NCI-H187 treated with DMSO at 0.1 percent for 48 hours (cell line): ENCODE results near the gene ZNF830.
"Not testable (repeated sequence)": the region's sequence is repeated elsewhere in the genome, so short reads cannot be mapped to it uniquely, and the experiment has no call there.

Experiments
- DNase-seq: peaks from one replicate; lab custom pipeline; 2025; lab: John Stamatoyannopoulos, UW

The ZNF830 gene

GRCh38 chr17:34991606-34992005, 30.3 kb downstream of the ZNF830 start:
- DNase-seq = no peak

- DNase-seq = no peak
Observed at GRCh38 chr17:34993031-34993430, 31.7 kb downstream of the ZNF830 start.

DNA sequence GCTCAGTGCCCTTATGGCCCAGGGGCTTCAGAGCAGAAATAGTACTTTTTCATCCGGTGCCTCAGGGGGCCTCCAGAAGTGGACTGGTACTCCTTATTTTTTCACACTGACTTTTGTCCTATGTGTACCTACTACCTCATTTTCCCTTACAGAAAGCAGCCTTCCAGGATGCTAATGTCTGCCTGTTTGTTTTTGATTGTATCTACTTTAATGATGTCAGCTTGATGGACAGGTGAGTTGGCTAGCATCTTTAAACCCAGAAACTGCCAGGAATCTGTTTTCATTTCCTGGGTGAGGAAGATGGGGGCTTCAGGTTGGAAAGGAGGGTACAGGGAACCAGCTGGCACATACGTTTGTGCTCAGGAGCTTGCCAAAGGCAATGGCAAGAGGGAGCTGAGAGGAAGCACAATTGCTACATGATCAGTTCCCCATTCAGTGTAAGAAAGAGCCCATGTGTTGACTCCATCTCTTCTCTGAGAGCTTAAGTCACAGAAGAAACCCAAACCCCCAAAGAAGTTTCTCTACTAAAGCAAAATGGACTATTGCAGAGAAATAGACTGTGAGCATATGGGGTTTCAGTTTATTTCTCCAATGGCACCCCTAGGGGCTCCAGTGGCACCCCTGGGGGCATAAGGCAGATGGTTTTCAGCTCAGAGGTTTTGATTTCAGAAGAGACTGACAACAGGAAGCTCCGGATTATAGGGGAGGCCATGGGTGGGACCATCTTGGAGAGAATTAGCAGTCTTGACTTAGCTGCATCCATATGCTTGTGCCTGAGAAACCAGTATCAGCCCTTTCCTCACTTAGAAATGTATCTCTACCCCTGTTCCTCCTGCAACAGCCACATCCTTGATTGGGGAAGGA, 35.3 kb downstream of the ZNF830 start:
- DNase-seq = no peak

GRCh38 chr17:34997355-34997862, 36.1 kb downstream of the ZNF830 start:
- no peak for DNase-seq

- DNase-seq = no peak
Observed at GRCh38 chr17:34998205-34998604, 36.9 kb downstream of the ZNF830 start.

- DNase-seq = no peak
Observed at GRCh38 chr17:34999456-34999855, 38.1 kb downstream of the ZNF830 start.

- not testable (repeated sequence) for DNase-seq
Observed at GRCh38 chr17:35000965-35001364, 39.6 kb downstream of the ZNF830 start.

DNA sequence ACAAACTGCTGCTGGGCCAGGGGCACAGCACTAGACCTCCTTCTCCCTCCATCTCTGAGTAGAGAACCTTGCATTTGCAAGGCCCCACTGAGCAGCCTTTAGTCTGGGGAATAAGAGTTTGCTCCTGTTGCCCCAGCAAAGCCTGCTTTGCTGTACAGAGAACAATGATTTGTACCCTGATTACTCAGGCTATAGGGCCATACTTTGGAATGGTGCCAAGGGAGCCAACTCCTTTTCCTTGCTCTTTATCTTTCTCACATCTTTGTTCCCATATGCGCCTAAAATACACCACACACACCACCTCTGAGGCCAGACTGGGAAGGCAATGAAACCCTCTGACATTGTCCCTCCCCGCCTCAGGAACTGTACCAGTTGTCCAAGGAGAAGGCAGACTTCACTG, 40.2 kb downstream of the ZNF830 start:
- no peak for DNase-seq

DNA sequence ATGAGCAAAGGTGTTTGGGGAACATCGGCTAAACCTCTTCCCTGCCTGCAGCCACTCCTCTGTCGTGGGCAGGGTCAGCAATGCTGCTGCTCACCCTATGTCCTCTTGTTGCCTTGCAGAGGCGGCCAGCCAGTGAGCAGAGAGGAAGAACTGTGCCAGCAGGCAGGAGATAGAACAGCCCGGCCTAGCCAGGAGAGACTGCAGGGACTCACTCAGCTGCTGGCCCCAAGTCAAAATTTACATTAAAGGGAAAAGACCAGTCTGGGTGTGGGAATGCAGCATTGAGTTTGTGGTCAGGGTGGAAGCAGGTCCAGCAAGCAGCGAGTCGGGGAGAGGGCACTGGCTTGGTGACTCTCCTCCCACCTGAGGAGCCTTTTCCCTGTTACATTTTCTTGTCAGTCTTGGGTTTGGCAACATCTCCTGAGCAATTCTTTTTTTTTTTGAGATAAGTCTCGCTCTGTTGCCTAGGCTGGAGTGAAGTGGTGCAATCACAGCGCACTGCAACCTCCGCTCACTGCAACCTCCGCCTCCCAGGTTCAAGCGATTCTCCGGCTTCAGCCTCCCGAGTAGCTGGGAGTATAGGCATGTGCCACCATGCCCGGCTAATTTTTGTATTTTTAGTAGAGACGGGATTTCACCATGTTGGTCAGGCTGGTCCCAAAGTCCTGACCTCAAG, 41.7 kb downstream of the ZNF830 start:
- no peak for DNase-seq

DNA sequence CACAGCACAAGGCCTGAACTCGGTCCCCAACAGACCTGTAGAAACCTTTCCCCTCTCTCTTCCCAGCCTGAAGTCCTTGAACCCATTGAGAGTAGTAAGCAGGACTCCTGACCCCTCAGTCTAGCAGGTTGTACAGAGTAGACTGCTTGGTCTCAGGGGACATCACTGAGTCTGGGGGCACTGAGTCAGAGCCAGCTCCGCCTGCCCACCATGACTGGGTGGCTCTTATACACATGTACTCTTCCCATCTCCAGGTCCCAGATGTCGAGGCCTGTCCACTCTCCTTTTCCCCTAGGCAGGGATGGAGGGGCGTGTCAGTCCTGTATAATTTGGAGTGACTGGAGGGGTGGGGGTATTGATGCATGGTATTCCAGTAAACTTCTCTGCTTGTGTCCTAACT, 42.4 kb downstream of the ZNF830 start:
- no peak for DNase-seq

GRCh38 chr17:35006345-35006744, 45.0 kb downstream of the ZNF830 start:
- no peak for DNase-seq

- DNase-seq = no peak
Observed at GRCh38 chr17:35006961-35007360, 45.6 kb downstream of the ZNF830 start.

DNA sequence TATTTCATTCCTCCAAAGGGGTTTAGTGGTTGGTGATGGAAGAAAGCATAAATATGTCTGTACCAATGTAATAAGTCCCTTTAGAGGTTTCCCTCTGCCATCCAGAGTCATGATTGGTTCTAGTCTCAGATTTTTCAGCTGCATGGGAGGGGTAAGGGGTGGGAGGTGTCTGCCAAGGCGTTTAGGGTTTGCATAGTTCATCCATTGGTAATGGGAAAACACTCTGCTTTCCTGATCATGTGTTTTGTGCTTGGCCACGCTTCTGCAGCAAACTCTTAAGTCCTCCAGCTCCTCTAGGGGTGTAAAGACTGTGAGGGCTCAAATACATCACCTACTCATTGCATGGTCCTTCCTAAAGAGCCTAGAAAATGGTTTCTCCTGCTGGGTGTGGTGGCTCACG, 48.8 kb downstream of the ZNF830 start:
- DNase-seq = no peak

GRCh38 chr17:35011671-35012216, 50.4 kb downstream of the ZNF830 start:
- peak; percentile 4 for DNase-seq
